DOHH2 (cell line): ENCODE data around the gene DHRS4L2.
"Not testable (repeated sequence)": the region's sequence is repeated elsewhere in the genome, so short reads cannot be mapped to it uniquely, and the experiment has no call there.

Source experiments
- H3F3A ChIP-seq: fragments of 200-600 bp; sonication (generic), shearing (Covaris generic); 2 replicates; pipeline ENCODE4 v1.6.0; 2016; ENCODE audit warnings: antibody characterized with exemption, mild to moderate bottlenecking; ENCODE audit not compliant: control insufficient read depth, insufficient read depth
- H3K27ac ChIP-seq: fragments of 200-600 bp; sonication (generic); 2 replicates; pipeline ENCODE4 v1.5.1; 2014; ENCODE audit warnings: low read depth, mild to moderate bottlenecking, low read length, moderate library complexity
- H3K27me3 ChIP-seq: fragments of 200-600 bp; sonication (generic); 2 replicates; pipeline ENCODE4 v1.6.1; 2014; ENCODE audit warnings: mild to moderate bottlenecking, low read length, mixed read lengths; ENCODE audit not compliant: control insufficient read depth
- H3K36me3 ChIP-seq: fragments of 200-600 bp; sonication (generic); 2 replicates; pipeline ENCODE4 v1.6.1; 2014; ENCODE audit warnings: mild to moderate bottlenecking, low read length, moderate library complexity, mixed read lengths; ENCODE audit not compliant: control insufficient read depth
- H3K4me1 ChIP-seq: fragments of 200-600 bp; sonication (generic); 2 replicates; pipeline ENCODE4 v1.6.1; 2014; ENCODE audit warnings: mild to moderate bottlenecking, low read length, mixed read lengths; ENCODE audit not compliant: control insufficient read depth
- H3K4me2 ChIP-seq: fragments of 200-600 bp; sonication (generic); 2 replicates; pipeline ENCODE4 v1.6.0; 2014; ENCODE audit warnings: mild to moderate bottlenecking, low read length, moderate library complexity
- H3K4me3 ChIP-seq: fragments of 200-600 bp; sonication (generic); 2 replicates; pipeline ENCODE4 v1.5.1; 2014; ENCODE audit warnings: mild to moderate bottlenecking, low read length, mixed read lengths
- H3K79me2 ChIP-seq: fragments of 200-600 bp; sonication (generic); 2 replicates; pipeline ENCODE4 v1.6.1; 2014; ENCODE audit warnings: mild to moderate bottlenecking, low read length, mixed read lengths; ENCODE audit not compliant: control insufficient read depth
- H3K9me2 ChIP-seq: fragments of 200-600 bp; sonication (generic); replicated peaks from 2 replicates; pipeline ENCODE4 v1.6.1; 2014; ENCODE audit warnings: mild to moderate bottlenecking, low read length, mixed read lengths; ENCODE audit not compliant: control insufficient read depth
- H3K9me3 ChIP-seq: fragments of 200-600 bp; sonication (generic); 2 replicates; pipeline ENCODE4 v1.6.1; 2014; ENCODE audit warnings: antibody characterized with exemption, low read length, mixed read lengths; ENCODE audit not compliant: control insufficient read depth, insufficient read depth
- H4K20me1 ChIP-seq: fragments of 200-600 bp; sonication (generic); 2 replicates; pipeline ENCODE4 v1.6.0; 2014; ENCODE audit warnings: low read depth, mild to moderate bottlenecking, antibody characterized with exemption, low read length, moderate library complexity; ENCODE audit not compliant: control insufficient read depth, insufficient read depth
- EZH2phosphoT487 ChIP-seq: fragments of 200-600 bp; sonication (generic); IDR thresholded peaks from 2 replicates; pipeline ENCODE4 v1.6.1; 2017; ENCODE audit warnings: borderline replicate concordance, mild to moderate bottlenecking, antibody characterized with exemption, low read length, moderate library complexity, mixed read lengths
- TF ChIP-seq, protein P1 (sequence below): fragments of 200-600 bp; sonication (generic); IDR thresholded peaks from one replicate; pipeline ENCODE4 v1.5.1; 2014; ENCODE audit warnings: antibody characterized with exemption, mild to moderate bottlenecking, low read depth, low read length; ENCODE audit not compliant: poor library complexity, severe bottlenecking

DHRS4L2 gene

GRCh38 chr14:24006817-24007652 lies 18.3 kb downstream of the DHRS4L2 start:
- not testable (repeated sequence) for H3F3A ChIP-seq, H3K36me3 ChIP-seq, H3K27me3 ChIP-seq, H3K9me2 ChIP-seq, H3K79me2 ChIP-seq, H3K9me3 ChIP-seq, H4K20me1 ChIP-seq, H3K27ac ChIP-seq
- Histone ChIP-seq H3K4me2 (peak overlapping the region; percentile 75), H3K4me1 (peaks cover 12% of the 10 kb centered on the region), H3K4me3 (peak overlapping the region; percentile 76)

DNA sequence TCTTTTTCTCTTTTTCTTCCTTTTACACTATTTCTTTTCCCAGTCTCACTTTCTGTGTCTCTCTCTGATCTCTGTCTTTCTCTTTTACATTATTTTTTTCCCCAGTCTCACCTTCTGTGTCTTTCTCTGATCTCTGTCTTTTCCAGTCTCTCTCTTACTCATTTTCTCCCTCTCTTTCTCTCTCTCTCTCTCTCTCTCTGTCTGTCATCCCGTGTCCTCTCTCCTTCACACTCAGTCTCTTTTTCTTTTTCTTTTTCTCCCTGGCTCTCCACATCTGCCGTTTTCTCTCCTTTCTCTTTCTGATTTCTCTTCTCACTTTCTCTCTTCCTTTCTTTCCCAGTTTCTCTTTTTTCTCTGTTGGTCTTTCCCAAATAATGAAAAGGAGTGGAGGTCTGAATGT lies 22.3 kb downstream of the DHRS4L2 start:
- no peak overlapping the region for H3K27ac ChIP-seq
- H3K9me3 ChIP-seq: no peaks in the 10 kb centered on the region
- H3K9me2 ChIP-seq: no peaks in the 10 kb centered on the region
- no peak for TF ChIP-seq EZH2phosphoT487
- TF ChIP-seq, protein P1, sequence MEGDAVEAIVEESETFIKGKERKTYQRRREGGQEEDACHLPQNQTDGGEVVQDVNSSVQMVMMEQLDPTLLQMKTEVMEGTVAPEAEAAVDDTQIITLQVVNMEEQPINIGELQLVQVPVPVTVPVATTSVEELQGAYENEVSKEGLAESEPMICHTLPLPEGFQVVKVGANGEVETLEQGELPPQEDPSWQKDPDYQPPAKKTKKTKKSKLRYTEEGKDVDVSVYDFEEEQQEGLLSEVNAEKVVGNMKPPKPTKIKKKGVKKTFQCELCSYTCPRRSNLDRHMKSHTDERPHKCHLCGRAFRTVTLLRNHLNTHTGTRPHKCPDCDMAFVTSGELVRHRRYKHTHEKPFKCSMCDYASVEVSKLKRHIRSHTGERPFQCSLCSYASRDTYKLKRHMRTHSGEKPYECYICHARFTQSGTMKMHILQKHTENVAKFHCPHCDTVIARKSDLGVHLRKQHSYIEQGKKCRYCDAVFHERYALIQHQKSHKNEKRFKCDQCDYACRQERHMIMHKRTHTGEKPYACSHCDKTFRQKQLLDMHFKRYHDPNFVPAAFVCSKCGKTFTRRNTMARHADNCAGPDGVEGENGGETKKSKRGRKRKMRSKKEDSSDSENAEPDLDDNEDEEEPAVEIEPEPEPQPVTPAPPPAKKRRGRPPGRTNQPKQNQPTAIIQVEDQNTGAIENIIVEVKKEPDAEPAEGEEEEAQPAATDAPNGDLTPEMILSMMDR: no peak
- no peaks in the 10 kb centered on the region for H3F3A ChIP-seq
- no peaks in the 10 kb centered on the region for H4K20me1 ChIP-seq
- no peaks in the 10 kb centered on the region for H3K27me3 ChIP-seq
- no peaks in the 10 kb centered on the region for H3K36me3 ChIP-seq
- no peak overlapping the region for H3K4me3 ChIP-seq
- no peak overlapping the region; the same call in 1 of the 2 replicates for H3K4me2 ChIP-seq
- peaks cover 16% of the 10 kb centered on the region for H3K4me1 ChIP-seq
- 0 out of 2 replicates have a peak, but pooled peaks cover 4% of the 10 kb centered on the region for H3K79me2 ChIP-seq

- H3K27ac ChIP-seq, H3K79me2 ChIP-seq, H3K27me3 ChIP-seq, H3K9me2 ChIP-seq, H3K4me2 ChIP-seq, H3K9me3 ChIP-seq, H4K20me1 ChIP-seq, H3K4me3 ChIP-seq, H3K4me1 ChIP-seq, H3F3A ChIP-seq, H3K36me3 ChIP-seq: not testable (repeated sequence)
Observed at GRCh38 chr14:24012726-24013273, 24.1 kb downstream of the DHRS4L2 start.

DNA sequence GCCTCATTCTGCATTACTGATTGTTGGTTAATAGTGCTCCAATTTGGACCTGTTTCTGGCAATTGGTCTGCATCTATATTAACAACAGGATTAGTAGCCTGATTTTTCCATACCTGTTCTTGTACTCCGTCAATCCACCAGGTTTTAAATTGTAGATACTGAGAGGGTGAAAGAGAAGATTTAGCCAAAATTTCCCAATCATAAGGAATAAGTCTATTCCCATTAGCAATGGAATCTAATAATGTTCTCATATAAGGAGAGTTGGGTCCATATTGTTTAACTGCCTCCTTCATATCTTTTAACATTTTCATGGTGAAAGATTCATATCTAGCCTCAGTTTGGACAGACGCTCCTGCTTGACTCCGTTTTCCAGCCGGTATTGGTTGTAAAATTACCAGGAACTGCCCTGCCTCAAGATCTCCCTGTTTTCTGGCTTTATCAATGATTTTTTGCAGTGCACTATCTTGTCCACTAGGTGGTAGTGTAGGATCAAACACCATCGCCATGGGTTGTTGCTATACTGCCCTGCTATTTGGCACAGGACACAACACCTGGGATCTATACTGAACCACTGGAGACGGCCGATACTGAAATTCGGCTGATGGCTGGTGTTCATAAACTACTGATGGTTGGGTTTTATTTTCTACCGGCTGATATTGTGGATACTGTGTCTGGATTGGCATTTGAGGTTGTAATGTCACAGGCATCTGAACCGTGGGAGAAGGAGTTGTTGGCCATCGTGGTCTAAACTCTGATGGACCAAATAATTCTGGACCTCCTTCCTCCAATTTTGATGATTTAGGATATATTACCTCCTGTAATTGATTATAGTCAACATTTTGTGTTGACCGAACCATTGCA lies 25.2 kb downstream of the DHRS4L2 start:
- H3K27me3 ChIP-seq: no peaks in the 10 kb centered on the region
- H3K79me2 ChIP-seq: 0 out of 2 replicates have a peak, but pooled peaks cover 4% of the 10 kb centered on the region
- no peaks in the 10 kb centered on the region for H3F3A ChIP-seq
- H3K4me1 ChIP-seq: peaks cover 6% of the 10 kb centered on the region
- H3K9me3 ChIP-seq: no peaks in the 10 kb centered on the region
- no peak overlapping the region for H3K27ac ChIP-seq
- no peaks in the 10 kb centered on the region for H4K20me1 ChIP-seq
- H3K4me3 ChIP-seq: no peak overlapping the region
- H3K4me2 ChIP-seq: peak overlapping the region; percentile 36; the same call in 1 of the 2 replicates
- no peaks in the 10 kb centered on the region for H3K36me3 ChIP-seq
- no peaks in the 10 kb centered on the region for H3K9me2 ChIP-seq
- no peak for TF ChIP-seq EZH2phosphoT487
- TF ChIP-seq, protein P1: peak; percentile 86

- not testable (repeated sequence) for H3F3A ChIP-seq, H3K36me3 ChIP-seq, H4K20me1 ChIP-seq, H3K27ac ChIP-seq, H3K79me2 ChIP-seq, H3K9me2 ChIP-seq, H3K4me2 ChIP-seq, H3K4me1 ChIP-seq, H3K4me3 ChIP-seq, H3K9me3 ChIP-seq, H3K27me3 ChIP-seq
Observed at GRCh38 chr14:24015745-24016144, 27.0 kb downstream of the DHRS4L2 start.

DNA sequence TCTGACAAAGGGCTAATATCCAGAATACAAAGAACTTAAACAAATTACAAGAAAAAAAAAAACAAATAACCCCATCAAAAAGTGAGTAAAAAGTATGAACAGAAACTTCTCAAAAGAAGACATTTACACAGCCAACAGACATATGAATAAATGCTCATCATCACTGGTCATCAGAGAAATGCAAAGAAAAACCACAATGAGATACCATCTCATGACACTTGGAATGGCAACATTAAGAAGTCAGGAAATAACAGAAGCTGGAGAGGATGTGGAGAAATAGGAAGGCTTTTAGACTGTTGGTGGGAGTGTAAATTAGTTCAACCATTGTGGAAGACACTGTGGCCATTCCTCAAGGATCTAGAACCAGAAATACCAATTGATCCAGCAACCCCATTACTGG lies 30.2 kb downstream of the DHRS4L2 start:
- not testable (repeated sequence) for H3K9me3 ChIP-seq, H3K27ac ChIP-seq, H3K9me2 ChIP-seq, H3K79me2 ChIP-seq, H3F3A ChIP-seq, H3K27me3 ChIP-seq, H3K4me3 ChIP-seq, H3K36me3 ChIP-seq, H3K4me1 ChIP-seq, H4K20me1 ChIP-seq, H3K4me2 ChIP-seq
